Naive thymus-derived CD4-positive, alpha-beta T cell (primary cell): Measurements from ENCODE around the gene NR4A2. TPM values are rescaled to one million over a fixed set of nuclear protein-coding genes. Genes with fewer than 3 reads are reported as not detected.
A peak's percentile ranks its signal among the peaks of the same experiment; 100 is the strongest.

Source experiments
- ATAC-seq: fragments of 150-1000 bp; cut with Tn5 transposase; 2 replicates; pipeline ENCODE4 v1.10.0; 2021; ENCODE audit warnings: mild to moderate bottlenecking, moderate library complexity
- CTCF ChIA-PET: fragments of 350-600 bp; sonication (Branson Sonifier 250); formaldehyde crosslinking; loops from one replicate; lab custom pipeline; 2021; ENCODE audit warnings: antibody characterized with exemption; lab: Charles Lee
- POLR2A ChIA-PET: fragments of 350-600 bp; sonication (Branson Sonifier 250); formaldehyde crosslinking; loops from one replicate; lab custom pipeline; 2021; ENCODE audit warnings: antibody characterized with exemption, inconsistent platforms; lab: Charles Lee
- DNase-seq, 9 donors: peaks; one replicate each; pipeline versions ENCODE4 v3.0.0 to v3.0.0-alpha.2; 2020 to 2022; ENCODE audit warnings: mixed read lengths in 1 of 9
- H3K27ac ChIP-seq: one replicate; pipeline ENCODE4 v1.7.0; 2013; ENCODE audit warnings: mild to moderate bottlenecking, low read depth, low read length, moderate library complexity
- H3K27me3 ChIP-seq, 2 donors: one replicate each; pipeline ENCODE4 v1.7.0; 2013; ENCODE audit warnings: low read length in 2 of 2, mild to moderate bottlenecking in 2 of 2, moderate library complexity in 2 of 2; ENCODE audit not compliant: control insufficient read depth in 2 of 2, insufficient read depth in 2 of 2
- H3K36me3 ChIP-seq, 3 experiments: 1 replicate in 2 of 3; 2 replicates in 1 of 3; pipeline ENCODE4 v1.7.0; 2013; ENCODE audit warnings: low read length in 3 of 3, mild to moderate bottlenecking in 3 of 3, moderate library complexity in 1 of 3; ENCODE audit not compliant: insufficient read depth in 3 of 3, control insufficient read depth in 2 of 3
- H3K4me1 ChIP-seq, 2 donors: one replicate each; pipeline ENCODE4 v1.7.0; 2013; ENCODE audit warnings: low read length in 2 of 2, mild to moderate bottlenecking in 2 of 2, moderate library complexity in 1 of 2; ENCODE audit not compliant: control insufficient read depth in 2 of 2, insufficient read depth in 2 of 2
- H3K4me3 ChIP-seq: 2 replicates; pipeline ENCODE4 v1.7.0; 2013; ENCODE audit warnings: mild to moderate bottlenecking, low read length
- H3K9me3 ChIP-seq, 3 experiments: 1 replicate in 2 of 3; 2 replicates in 1 of 3; pipeline ENCODE4 v1.7.0; 2013; ENCODE audit warnings: low read length in 3 of 3; ENCODE audit not compliant: control insufficient read depth in 2 of 3
- H3K27ac Mint-ChIP-seq, 9 donors: one replicate each; pipeline ENCODE4 v1.8.0; 2020 to 2022; ENCODE audit warnings: mixed read lengths in 9 of 9, mild to moderate bottlenecking in 8 of 9, moderate library complexity in 5 of 9, inconsistent platforms in 2 of 9
- H3K27me3 Mint-ChIP-seq, 5 donors: one replicate each; pipeline ENCODE4 v1.8.0; 2021 to 2022; ENCODE audit warnings: mixed read lengths in 5 of 5, mild to moderate bottlenecking in 1 of 5
- H3K36me3 Mint-ChIP-seq, 5 donors: one replicate each; pipeline ENCODE4 v1.8.0; 2020 to 2022; ENCODE audit warnings: mixed read lengths in 5 of 5, mild to moderate bottlenecking in 3 of 5, inconsistent platforms in 1 of 5
- H3K4me1 Mint-ChIP-seq, 7 donors: one replicate each; pipeline ENCODE4 v1.8.0; 2020 to 2022; ENCODE audit warnings: mixed read lengths in 7 of 7, mild to moderate bottlenecking in 3 of 7, inconsistent platforms in 1 of 7
- H3K4me3 Mint-ChIP-seq, 10 donors: one replicate each; pipeline ENCODE4 v1.8.0; 2020 to 2022; ENCODE audit warnings: mild to moderate bottlenecking in 10 of 10, mixed read lengths in 10 of 10, moderate library complexity in 6 of 10, inconsistent platforms in 2 of 10
- H3K9me3 Mint-ChIP-seq, 11 donors: one replicate each; pipeline ENCODE4 v1.8.0; 2020 to 2022; ENCODE audit warnings: mixed read lengths in 11 of 11, mild to moderate bottlenecking in 4 of 11, inconsistent platforms in 1 of 11, moderate library complexity in 1 of 11
- intact Hi-C, 2 donors: fragments of 100-400 bp; cut with micrococcal nuclease; formaldehyde crosslinking; loops; one replicate each; pipeline ENCODE4 v1.15.1; 2023
- polyA plus RNA-seq, 2 donors: library from polyadenylated mRNA; unstranded; fragments of 300-500 nt; fragmentation: Illumina TruSeq; gene quantifications; one replicate each; pipeline ENCODE4 v1.2.3, GENCODE V29; 2021
- total RNA-seq, 6 experiments: library from RNA in 5 of 6; stranded (reverse) in 5 of 6; gene quantifications; 1 replicate in 5 of 6; 2 replicates in 1 of 6; pipeline ENCODE4 v1.2.3 and lab custom pipeline; 2021 to 2026

NR4A2 gene
- total and polyA plus RNA-seq, 7 experiments from 2014 or later: 2.2 to 252 (median 3.2) TPM

- DNase-seq: peak in 7 of 9 donors; percentile 37 to 58 (median 48)
- peak overlapping the region; percentile 90 for H3K4me3 ChIP-seq
- no peaks in the 10 kb centered on the region for H3K36me3 ChIP-seq
Measured at GRCh38 chr2:156331572-156332283, 793 bp downstream of the NR4A2 start.

GRCh38 chr2:156329927-156330726 is 2.4 kb downstream of the NR4A2 start:
- Histone ChIP-seq H3K4me1 (peaks cover 0 to 4% of the 10 kb centered on the region in 2 donors), H3K4me3 (no peak overlapping the region), H3K36me3 (no peaks in the 10 kb centered on the region), H3K9me3 (no peaks in the 10 kb centered on the region), H3K27ac (no peak overlapping the region), H3K27me3 (no peaks in the 10 kb centered on the region)
- peak overlapping the region; percentile 7 to 97 (median 57) for H3K4me3 Mint-ChIP-seq
- intact Hi-C loops: loop anchor here (5.0 to 10.0 kb wide), 8 partner anchors 78 to 1137 kb away; partner anchors contain the start of gene CYTIP (in 2 of the 2)
- H3K36me3 Mint-ChIP-seq: peaks cover 4 to 17% (median 10%) of the 10 kb centered on the region in 5 donors
- DNase-seq: peak in 4 of 9 donors; percentile 26 to 40 (median 34)
- POLR2A ChIA-PET: interaction anchor here (5.0 kb wide), 1 partner anchor 12 kb away, joined by 42 read pairs; no protein-coding TSS in a partner anchor
- H3K4me1 Mint-ChIP-seq: peaks cover 26 to 40% (median 34%) of the 10 kb centered on the region in 7 donors
- ATAC-seq: no peak
- H3K9me3 Mint-ChIP-seq: peaks cover 0 to 9% (median 0%) of the 10 kb centered on the region in 11 donors
- peak overlapping the region in 5 of 9 donors; percentile 32 to 100 (median 67) for H3K27ac Mint-ChIP-seq
- CTCF ChIA-PET: interaction anchor here (0.6 kb wide), 1 partner anchor 69 kb away, joined by 3 read pairs; no protein-coding TSS in a partner anchor
- peaks cover 13 to 39% (median 23%) of the 10 kb centered on the region in 5 donors for H3K27me3 Mint-ChIP-seq

More at GRCh38 chr2:156331572-156332283, 793 bp downstream of the NR4A2 start:
- peaks cover 0 to 14% (median 0%) of the 10 kb centered on the region in 11 donors for H3K9me3 Mint-ChIP-seq
- intact Hi-C loops: loop anchor here (1.0 to 10.0 kb wide), 14 partner anchors 9 to 1545 kb away; partner anchors contain the start of genes CYTIP (in 2 of the 2), ACVR1 (in 1 of the 2) and GPD2 (in 1 of the 2)
- no peaks in the 10 kb centered on the region for H3K27me3 ChIP-seq
- H3K9me3 ChIP-seq: no peaks in the 10 kb centered on the region
- H3K36me3 Mint-ChIP-seq: peaks cover under 1 to 7% (median 6%) of the 10 kb centered on the region in 5 donors
- H3K27ac Mint-ChIP-seq: peak overlapping the region; percentile 92 to 100 (median 99)
- H3K27me3 Mint-ChIP-seq: peaks cover 9 to 31% (median 21%) of the 10 kb centered on the region in 5 donors
- peak overlapping the region; percentile 90 to 99 (median 96) for H3K4me3 Mint-ChIP-seq
- ATAC-seq: no peak
- H3K4me1 ChIP-seq: peaks cover 0 to 4% of the 10 kb centered on the region in 2 donors
- ChIA-PET CTCF (interaction anchor here (1.0 kb wide), 1 partner anchor 9 kb away, joined by 3 read pairs; no protein-coding TSS in a partner anchor), POLR2A (interaction anchor here (5.0 kb wide), 1 partner anchor 10 kb away, joined by 42 read pairs; no protein-coding TSS in a partner anchor)
- peak overlapping the region; percentile 100 for H3K27ac ChIP-seq
- peaks cover 27 to 47% (median 40%) of the 10 kb centered on the region in 7 donors for H3K4me1 Mint-ChIP-seq

GRCh38 chr2:156329031-156329926 is 3.2 kb downstream of the NR4A2 start:
- no peaks in the 10 kb centered on the region for H3K27me3 ChIP-seq
- ChIA-PET POLR2A (interaction anchor here (0.6 to 5.0 kb wide), 3 partner anchors 13 to 142 kb away, joined by 3 to 42 read pairs (median 4); no protein-coding TSS in a partner anchor), CTCF (no interaction called here)
- Mint-ChIP-seq H3K27ac (peak overlapping the region in 5 of 9 donors; percentile 17 to 82 (median 49)), H3K9me3 (peaks cover 0 to 7% (median 0%) of the 10 kb centered on the region in 11 donors), H3K4me1 (peaks cover 23 to 37% (median 32%) of the 10 kb centered on the region in 7 donors), H3K27me3 (peaks cover 15 to 39% (median 25%) of the 10 kb centered on the region in 5 donors), H3K4me3 (peak overlapping the region; percentile 7 to 97 (median 57)), H3K36me3 (peaks cover 4 to 17% (median 10%) of the 10 kb centered on the region in 5 donors)
- intact Hi-C loops: no loop called here
- no peaks in the 10 kb centered on the region for H3K36me3 ChIP-seq
- H3K4me3 ChIP-seq: no peak overlapping the region
- no peak overlapping the region for H3K27ac ChIP-seq
- H3K4me1 ChIP-seq: no peaks in the 10 kb centered on the region
- peak in 4 of 9 donors; percentile 23 to 43 (median 34) for DNase-seq
- H3K9me3 ChIP-seq: no peaks in the 10 kb centered on the region
- no peak for ATAC-seq

GRCh38 chr2:156327835-156328695 is 4.5 kb downstream of the NR4A2 start:
- ChIA-PET POLR2A (interaction anchor here (0.6 to 1.0 kb wide), 2 partner anchors 73 to 1578 kb away, joined by 3 read pairs; no protein-coding TSS in a partner anchor), CTCF (no interaction called here)
- no peaks in the 10 kb centered on the region for H3K9me3 ChIP-seq
- Mint-ChIP-seq H3K4me1 (peaks cover 24 to 40% (median 33%) of the 10 kb centered on the region in 7 donors), H3K9me3 (peaks cover 0 to 5% (median 0%) of the 10 kb centered on the region in 11 donors), H3K27me3 (peaks cover 27 to 52% (median 37%) of the 10 kb centered on the region in 5 donors), H3K4me3 (peak overlapping the region in 5 of 10 donors; percentile 3 to 35 (median 21)), H3K36me3 (peaks cover 4 to 20% (median 10%) of the 10 kb centered on the region in 5 donors), H3K27ac (peak overlapping the region in 2 of 9 donors; percentile 17 to 81)
- no peak for ATAC-seq
- intact Hi-C loops: no loop called here
- peaks cover 0 to 1% of the 10 kb centered on the region in 2 donors for H3K4me1 ChIP-seq
- H3K27ac ChIP-seq: no peak overlapping the region
- no peaks in the 10 kb centered on the region for H3K27me3 ChIP-seq
- peak in 3 of 9 donors; percentile 25 to 41 (median 28) for DNase-seq
- H3K36me3 ChIP-seq: no peaks in the 10 kb centered on the region
- no peak overlapping the region for H3K4me3 ChIP-seq

GRCh38 chr2:156326526-156327095 is 5.9 kb downstream of the NR4A2 start:
- Mint-ChIP-seq H3K27me3 (peaks cover 42 to 64% (median 51%) of the 10 kb centered on the region in 5 donors), H3K27ac (peak overlapping the region in 1 of 9 donors; percentile 68), H3K4me1 (peaks cover 31 to 48% (median 36%) of the 10 kb centered on the region in 7 donors), H3K36me3 (peaks cover 4 to 27% (median 10%) of the 10 kb centered on the region in 5 donors), H3K4me3 (peak overlapping the region in 1 of 10 donors; percentile 8), H3K9me3 (peaks cover 0 to 2% (median 0%) of the 10 kb centered on the region in 11 donors)
- Histone ChIP-seq H3K27ac (no peak overlapping the region), H3K4me1 (peaks cover 8 to 13% of the 10 kb centered on the region in 2 donors), H3K4me3 (no peak overlapping the region), H3K27me3 (peaks cover 0 to 8% of the 10 kb centered on the region in 2 donors), H3K9me3 (no peaks in the 10 kb centered on the region), H3K36me3 (no peaks in the 10 kb centered on the region)
- ChIA-PET POLR2A (no interaction called here), CTCF (no interaction called here)
- intact Hi-C loops: no loop called here
- DNase-seq (no peak), ATAC-seq (no peak)
